H1 (cell line): ENCODE data around the gene CD226. TPM values are rescaled to one million over a fixed set of nuclear protein-coding genes. Genes with fewer than 3 reads are reported as not detected.

Experiments used
- CTCF ChIA-PET: fragments of 300-600 bp; sonication (Branson Sonifier 250); formaldehyde crosslinking; loops from one replicate; lab custom pipeline; 2021; ENCODE audit not compliant: partially characterized antibody; lab: Charles Lee
- POLR2A ChIA-PET: fragments of 300-600 bp; sonication (Branson Sonifier 250); formaldehyde crosslinking; loops from one replicate; lab custom pipeline; 2021; ENCODE audit warnings: inconsistent platforms; ENCODE audit not compliant: partially characterized antibody; lab: Charles Lee
- DNase-seq, 2 experiments: peaks; one replicate each; pipeline versions ENCODE4 v3.0.0 to v3.0.0-alpha.2; 2010 to 2022; ENCODE audit warnings: low spot score in 2 of 2, low read depth in 1 of 2, mixed read lengths in 1 of 2
- FAIRE-seq: peaks from 2 replicates; lab custom pipeline; 2011; peaks lifted over from hg19 to GRCh38; lab: Jason Lieb, UNC
- H2AFZ ChIP-seq: 2 replicates; pipeline ENCODE4 v1.8.1; 2012; ENCODE audit warnings: low read length, inconsistent platforms
- H2AK5ac ChIP-seq: 2 replicates; pipeline ENCODE4 v1.6.1; 2013; ENCODE audit warnings: low read depth, low read length
- H2BK120ac ChIP-seq: replicated peaks from 2 replicates; pipeline ENCODE3; 2013; ENCODE audit warnings: low read depth, low read length, inconsistent platforms
- H2BK12ac ChIP-seq: 2 replicates; pipeline ENCODE4 v1.6.1; 2013; ENCODE audit warnings: low read depth, low read length
- H2BK15ac ChIP-seq: 2 replicates; pipeline ENCODE4 v1.6.1; 2013; ENCODE audit warnings: low read length
- H2BK20ac ChIP-seq: 2 replicates; pipeline ENCODE4 v1.6.1; 2013; ENCODE audit warnings: low read length
- H2BK5ac ChIP-seq: 2 replicates; pipeline ENCODE4 v1.6.1; 2013; ENCODE audit warnings: low read depth, low read length
- H3K14ac ChIP-seq: 2 replicates; pipeline ENCODE4 v1.6.1; 2013; ENCODE audit warnings: inconsistent platforms; ENCODE audit not compliant: insufficient read length
- H3K18ac ChIP-seq: 2 replicates; pipeline ENCODE4 v1.6.1; 2013; ENCODE audit warnings: low read length; ENCODE audit errors: extremely low read depth
- H3K23ac ChIP-seq: 2 replicates; pipeline ENCODE4 v1.6.1; 2013; ENCODE audit warnings: inconsistent platforms; ENCODE audit not compliant: insufficient read length
- H3K23me2 ChIP-seq: 2 replicates; pipeline ENCODE4 v1.6.1; 2013; ENCODE audit warnings: low read depth, low read length
- H3K27ac ChIP-seq: 2 replicates; pipeline ENCODE4 v1.6.1; 2011; ENCODE audit warnings: low read depth, low read length, inconsistent platforms
- H3K27me3 ChIP-seq, 4 experiments: replicated peaks in 1 of 4; 1 replicate in 1 of 4; 2 replicates in 3 of 4; pipeline versions ENCODE4 v1.6.1 to v1.8.1; 2011 to 2013; ENCODE audit warnings: low read length in 3 of 4, mild to moderate bottlenecking in 3 of 4, inconsistent platforms in 2 of 4, mixed read lengths in 2 of 4, moderate library complexity in 1 of 4; ENCODE audit not compliant: control insufficient read depth in 3 of 4, insufficient read depth in 3 of 4; ENCODE audit errors: extremely low read depth in 1 of 4
- H3K36me3 ChIP-seq, 4 experiments: 2 replicates each; pipeline versions ENCODE4 v1.6.1 to v1.8.1; 2011 to 2013; ENCODE audit warnings: mild to moderate bottlenecking in 4 of 4, low read length in 3 of 4, moderate library complexity in 2 of 4, control low read depth in 1 of 4, inconsistent platforms in 1 of 4; ENCODE audit not compliant: insufficient read depth in 4 of 4, control insufficient read depth in 2 of 4
- H3K4ac ChIP-seq: replicated peaks from 2 replicates; pipeline ENCODE3; 2013; ENCODE audit warnings: low read length, low read depth, mixed read lengths, inconsistent platforms; ENCODE audit not compliant: insufficient read length
- H3K4me1 ChIP-seq, 4 experiments: replicated peaks in 1 of 4; 1 replicate in 1 of 4; 2 replicates in 3 of 4; pipeline versions ENCODE4 v1.6.1 to v1.8.1; 2011 to 2013; ENCODE audit warnings: low read length in 3 of 4, inconsistent platforms in 2 of 4, mixed read lengths in 1 of 4; ENCODE audit not compliant: insufficient read depth in 4 of 4, control insufficient read depth in 3 of 4
- H3K4me2 ChIP-seq, 2 experiments: 2 replicates each; pipeline versions ENCODE4 v1.6.1 to v1.8.1; 2011 to 2013; ENCODE audit warnings: low read depth in 2 of 2, low read length in 2 of 2, control low read depth in 1 of 2, inconsistent platforms in 1 of 2, mild to moderate bottlenecking in 1 of 2; ENCODE audit not compliant: insufficient read depth in 1 of 2
- H3K4me3 ChIP-seq, 4 experiments: fragments of 200-600, 300-600 bp in 1 of 4; sonication (generic), shearing (Covaris generic), sonication (Bioruptor Twin) in 1 of 4; 2 replicates each; pipeline versions ENCODE4 v1.5.1 to v1.8.1; 2011 to 2016; ENCODE audit warnings: low read length in 4 of 4, low read depth in 3 of 4, control low read depth in 2 of 4, inconsistent platforms in 2 of 4, mild to moderate bottlenecking in 2 of 4, mixed read lengths in 1 of 4, moderate library complexity in 1 of 4; ENCODE audit not compliant: insufficient read depth in 2 of 4; ENCODE audit errors: extremely low read depth in 1 of 4
- H3K56ac ChIP-seq: replicated peaks from 2 replicates; pipeline ENCODE3; 2013; ENCODE audit warnings: low read depth, mild to moderate bottlenecking, mixed read lengths, low read length, inconsistent platforms; ENCODE audit not compliant: insufficient read length
- H3K79me1 ChIP-seq: 2 replicates; pipeline ENCODE4 v1.6.1; 2013; ENCODE audit warnings: low read depth, low read length, control low read depth
- H3K79me2 ChIP-seq, 2 experiments: 2 replicates each; pipeline versions ENCODE4 v1.6.1 to v1.8.1; 2012 to 2013; ENCODE audit warnings: low read length in 2 of 2, mild to moderate bottlenecking in 2 of 2, inconsistent platforms in 1 of 2; ENCODE audit not compliant: insufficient read depth in 2 of 2, control insufficient read depth in 1 of 2
- H3K9ac ChIP-seq, 4 experiments: replicated peaks in 1 of 4; 1 replicate in 1 of 4; 2 replicates in 3 of 4; pipeline versions ENCODE4 v1.6.1 to v1.8.1; 2011 to 2013; ENCODE audit warnings: low read depth in 3 of 4, low read length in 3 of 4, control low read depth in 2 of 4, mild to moderate bottlenecking in 2 of 4, moderate library complexity in 2 of 4, inconsistent platforms in 1 of 4; ENCODE audit errors: extremely low read depth in 1 of 4
- H3K9me3 ChIP-seq, 2 experiments: 2 replicates each; pipeline versions ENCODE4 v1.6.1 to v1.8.1; 2012 to 2013; ENCODE audit warnings: mild to moderate bottlenecking in 2 of 2, moderate library complexity in 2 of 2, control low read depth in 1 of 2, inconsistent platforms in 1 of 2, low read depth in 1 of 2, low read length in 1 of 2, mixed read lengths in 1 of 2; ENCODE audit not compliant: insufficient read depth in 2 of 2
- H4K20me1 ChIP-seq, 2 experiments: replicated peaks in 1 of 2; 2 replicates each; pipeline versions ENCODE3 to v1.8.1; 2011 to 2013; ENCODE audit warnings: inconsistent platforms in 2 of 2, low read length in 2 of 2, mild to moderate bottlenecking in 1 of 2; ENCODE audit not compliant: insufficient read depth in 2 of 2, control insufficient read depth in 1 of 2
- H4K5ac ChIP-seq: 2 replicates; pipeline ENCODE4 v1.6.1; 2013; ENCODE audit warnings: low read length, low read depth, mixed read lengths, inconsistent platforms; ENCODE audit not compliant: insufficient read length
- H4K8ac ChIP-seq: 2 replicates; pipeline ENCODE4 v1.8.0; 2013; ENCODE audit warnings: mild to moderate bottlenecking, moderate library complexity, low read length, inconsistent platforms; ENCODE audit not compliant: insufficient read depth; ENCODE audit errors: extremely low read depth
- H4K91ac ChIP-seq: replicated peaks from 2 replicates; pipeline ENCODE3; 2013; ENCODE audit warnings: low read length, mixed read lengths, inconsistent platforms; ENCODE audit not compliant: insufficient read length
- CTCF ChIP-seq, 3 experiments: IDR thresholded peaks; 1 replicate in 2 of 3; 2 replicates in 1 of 3; pipeline versions ENCODE4 v1.5.1 to v1.6.1; 2011; ENCODE audit warnings: low read length in 3 of 3, mild to moderate bottlenecking in 3 of 3, inconsistent platforms in 2 of 3, low read depth in 1 of 3, moderate library complexity in 1 of 3; ENCODE audit not compliant: insufficient read depth in 1 of 3; ENCODE audit errors: control extremely low read depth in 1 of 3
- KDM1A ChIP-seq: fragments of 200-600, 300-600 bp; sonication (generic); IDR thresholded peaks from 2 replicates; pipeline ENCODE4 v1.7.1; 2016; ENCODE audit warnings: mild to moderate bottlenecking, low read length, borderline replicate concordance
- WGBS, 2 experiments: shearing (Covaris generic) in 1 of 2; methylation state at CpG; one replicate each; pipeline versions ENCODE4 v1.1.6 to v1.1.7; 2013 to 2015; ENCODE audit warnings: low lambda C conversion rate in 2 of 2, mixed read lengths in 2 of 2, inconsistent platforms in 1 of 2, low coverage in 1 of 2, missing lambda C conversion rate in 1 of 2; ENCODE audit not compliant: insufficient replicate concordance in 2 of 2, insufficient coverage in 1 of 2, insufficient read length in 1 of 2; ENCODE audit errors: extremely low coverage in 1 of 2, missing lambda C conversion rate in 1 of 2; 5-methylcytosine and 5-hydroxymethylcytosine counted together
- polyA plus RNA-seq, 7 experiments: library from polyadenylated mRNA; depleted of rRNA in 3 of 7; stranded (reverse) in 5 of 7; unstranded in 2 of 7; fragments of >200 nt in 5 of 7; fragments of 200-250 nt in 2 of 7; gene quantifications; 1 replicate in 5 of 7; 2 replicates in 1 of 7; 4 replicates in 1 of 7; pipeline versions ENCODE4 v1.2.1 to v1.2.3, GENCODE V29; 2011 to 2013; ENCODE audit warnings: missing spikeins in 2 of 7, mixed read lengths in 2 of 7
- total RNA-seq: library from RNA; stranded (reverse); fragmentation: NEBNext Ultra II Directional; extraction: Animal tissue kit (Norgen Biotek cat#: 25700); gene quantifications from 2 replicates; pipeline ENCODE4 v1.2.1, GENCODE V29; 2021

Gene CD226
- total and polyA plus RNA-seq, 2 of the 8 experiments (the other 6 are each of a cell fraction or from before 2014, with no cell fraction given): not detected

- Histone ChIP-seq H4K20me1 (no peaks in the 10 kb centered on the region), H3K4ac (no peak overlapping the region), H2BK15ac (no peak overlapping the region), H2AFZ (no peak overlapping the region), H2BK20ac (no peak overlapping the region), H3K4me1 (0 out of 7 replicates have a peak, but pooled peaks cover 0 to 2% (median 0%) of the 10 kb centered on the region in 4 experiments), H4K5ac (no peak overlapping the region), H2BK5ac (no peak overlapping the region), H4K8ac (no peak overlapping the region), H3K18ac (no peak overlapping the region), H4K91ac (no peak overlapping the region), H2AK5ac (no peak overlapping the region), H3K79me2 (no peaks in the 10 kb centered on the region), H3K79me1 (no peaks in the 10 kb centered on the region), H2BK12ac (no peak overlapping the region), H3K14ac (no peak overlapping the region), H3K9ac (no peak overlapping the region), H3K56ac (no peak overlapping the region), H3K4me2 (no peak overlapping the region), H3K9me3 (no peaks in the 10 kb centered on the region), H3K27ac (no peak overlapping the region), H3K27me3 (no peaks in the 10 kb centered on the region), H3K4me3 (no peak overlapping the region), H3K23ac (no peak overlapping the region), H3K36me3 (no peaks in the 10 kb centered on the region), H3K23me2 (no peaks in the 10 kb centered on the region), H2BK120ac (no peak overlapping the region)
- FAIRE-seq (no peak), DNase-seq (no peak)
- POLR2A ChIA-PET: no interaction called here
- 95% methylated on average over 5 of the region's 5 CpGs; no CpG with 5 or more reads in 1 of the 2 experiments for WGBS, 2 experiments
- CTCF ChIA-PET: interaction anchor here (1.1 to 1.4 kb wide), 3 partner anchors 11 to 21 kb away, joined by 4 to 7 read pairs (median 4); no protein-coding TSS in a partner anchor
- TF ChIP-seq KDM1A (no peak), CTCF (IDR thresholded peaks at IDR 0.05; ENCODE audit: control extremely low read depth in 1 of 3, insufficient read depth in 1 of 3, low read depth in 1 of 3, low read length in 3 of 3) (no peak)
These were observed 8.4 kb upstream of the CD226 start for GRCh38 chr18:69956057-69956456.
